ENCODE data around the gene CA11. TPM values are rescaled to one million over a fixed set of nuclear protein-coding genes. Genes with fewer than 3 reads are reported as not detected.

Gene CA11
- total and polyA plus RNA-seq, 3 experiments from 2014 or later = 8.3 to 13.0 (median 12.7) TPM

- Histone ChIP-seq H3K27me3 (ENCODE audit: insufficient read depth, low read length, poor library complexity, severe bottlenecking) (no peaks in the 10 kb centered on the region), H3K27ac (ENCODE audit: low read depth, low read length) (no peak overlapping the region), H3K9me3 (ENCODE audit: low read length) (no peaks in the 10 kb centered on the region), H3K4me3 (ENCODE audit: low read length) (no peak overlapping the region), H3K36me3 (ENCODE audit: insufficient read depth, low read length) (no peaks in the 10 kb centered on the region), H3K4me1 (ENCODE audit: insufficient read depth, low read length) (peaks cover 6% of the 10 kb centered on the region)
- POLR2A ChIA-PET = interaction anchor here (0.8 kb wide), 1 partner anchor 81 kb away, joined by 3 read pairs; no protein-coding TSS in a partner anchor
- H3K9me3 Mint-ChIP-seq = no peaks in the 10 kb centered on the region
- peak overlapping the region in 4 of 7 donors; percentile 10 to 58 (median 42) for H3K4me3 Mint-ChIP-seq
- peaks cover 0 to 4% of the 10 kb centered on the region in 2 donors for H3K27me3 Mint-ChIP-seq
- peaks cover 0 to 2% (median 0%) of the 10 kb centered on the region in 3 donors for H3K36me3 Mint-ChIP-seq
- DNase-seq = no peak
- peak overlapping the region in 7 of 8 donors; percentile 3 to 97 (median 70) for H3K27ac Mint-ChIP-seq
- H3K4me1 Mint-ChIP-seq = peaks cover 4 to 18% (median 5%) of the 10 kb centered on the region in 3 donors
- CTCF ChIA-PET = interaction anchor here (1.1 to 2.0 kb wide), 6 partner anchors 13 to 261 kb away, joined by 3 to 8 read pairs (median 5); no protein-coding TSS in a partner anchor
These were observed 50.8 kb downstream of the CA11 start for GRCh38 chr19:48595171-48595570.

GRCh38 chr19:48591021-48591420, 55.0 kb downstream of the CA11 start:
- peaks cover 8 to 18% (median 16%) of the 10 kb centered on the region in 3 donors for H3K4me1 Mint-ChIP-seq
- H3K36me3 Mint-ChIP-seq = peaks cover 0 to 2% (median 0%) of the 10 kb centered on the region in 3 donors
- CTCF ChIA-PET = interaction anchor here (11.2 kb wide), 1 partner anchor 84 kb away, joined by 152 read pairs; no protein-coding TSS in a partner anchor
- no peak overlapping the region for H3K27ac ChIP-seq (ENCODE audit: low read depth, low read length)
- H3K4me1 ChIP-seq (ENCODE audit: insufficient read depth, low read length) = peaks cover 6% of the 10 kb centered on the region
- H3K4me3 Mint-ChIP-seq = no peak overlapping the region
- no peaks in the 10 kb centered on the region for H3K9me3 ChIP-seq (ENCODE audit: low read length)
- POLR2A ChIA-PET = no interaction called here
- DNase-seq = no peak
- no peaks in the 10 kb centered on the region for H3K9me3 Mint-ChIP-seq
- H3K4me3 ChIP-seq (ENCODE audit: low read length) = no peak overlapping the region
- H3K36me3 ChIP-seq (ENCODE audit: insufficient read depth, low read length) = no peaks in the 10 kb centered on the region
- peak overlapping the region in 1 of 8 donors; percentile 32 for H3K27ac Mint-ChIP-seq
- peaks cover 2 to 5% of the 10 kb centered on the region in 2 donors for H3K27me3 Mint-ChIP-seq
- no peaks in the 10 kb centered on the region for H3K27me3 ChIP-seq (ENCODE audit: insufficient read depth, low read length, poor library complexity, severe bottlenecking)

- no peaks in the 10 kb centered on the region for H3K9me3 ChIP-seq (ENCODE audit: low read length)
- H3K27me3 Mint-ChIP-seq = peaks cover 2 to 10% of the 10 kb centered on the region in 2 donors
- H3K27ac ChIP-seq (ENCODE audit: low read depth, low read length) = no peak overlapping the region
- no peaks in the 10 kb centered on the region for H3K9me3 Mint-ChIP-seq
- ChIA-PET CTCF (interaction anchor here (0.7 to 11.2 kb wide), 13 partner anchors 9 to 256 kb away, joined by 3 to 152 read pairs (median 3); partner anchors contain the start of gene SPACA4), POLR2A (interaction anchor here (0.6 kb wide), 1 partner anchor 57 kb away, joined by 3 read pairs; no protein-coding TSS in a partner anchor)
- H3K36me3 Mint-ChIP-seq = no peaks in the 10 kb centered on the region
- peak overlapping the region in 5 of 8 donors; percentile 11 to 78 (median 48) for H3K27ac Mint-ChIP-seq
- peak; percentile 72 to 88 (median 80) for DNase-seq
- peak overlapping the region; percentile 52 for H3K4me3 ChIP-seq (ENCODE audit: low read length)
- H3K4me1 ChIP-seq (ENCODE audit: insufficient read depth, low read length) = peaks cover 6% of the 10 kb centered on the region
- no peaks in the 10 kb centered on the region for H3K36me3 ChIP-seq (ENCODE audit: insufficient read depth, low read length)
- peak overlapping the region; percentile 46 to 81 (median 65) for H3K4me3 Mint-ChIP-seq
- H3K27me3 ChIP-seq (ENCODE audit: insufficient read depth, low read length, poor library complexity, severe bottlenecking) = no peaks in the 10 kb centered on the region
- peaks cover 10 to 17% (median 15%) of the 10 kb centered on the region in 3 donors for H3K4me1 Mint-ChIP-seq
These were observed 57.2 kb downstream of the CA11 start for GRCh38 chr19:48588670-48589401.

Other genes with a start within 250 kb of the CA11 start
- 100 to 1,000 TPM; 105 to 107 TPM for gene GRWD1, start 200.2 kb downstream of the CA11 start, total RNA-seq
- 45.6 TPM for gene GRWD1, start 200.2 kb downstream of the CA11 start, polyA plus RNA-seq
- gene KCNJ14, start 190.6 kb downstream of the CA11 start, total RNA-seq = 1 to 10 TPM; 1.8 to 2.0 TPM
- 0.12 TPM for gene KCNJ14, start 190.6 kb downstream of the CA11 start, polyA plus RNA-seq
- 10 to 100 TPM; 30.7 to 33.3 TPM for gene CYTH2, start 176.8 kb downstream of the CA11 start, total RNA-seq
- 34.8 TPM for gene CYTH2, start 176.8 kb downstream of the CA11 start, polyA plus RNA-seq
- 1 to 10 TPM; 4.6 to 4.7 TPM for gene LMTK3, start 134.4 kb downstream of the CA11 start, total RNA-seq
- gene LMTK3, start 134.4 kb downstream of the CA11 start, polyA plus RNA-seq = not detected
- not detected for gene SULT2B1, start 94.0 kb downstream of the CA11 start, total RNA-seq
- not detected for gene SULT2B1, start 94.0 kb downstream of the CA11 start, polyA plus RNA-seq
- not detected for gene SPACA4, start 39.4 kb downstream of the CA11 start, total RNA-seq
- not detected for gene SPACA4, start 39.4 kb downstream of the CA11 start, polyA plus RNA-seq
- gene FAM83E, start 31.1 kb downstream of the CA11 start, total RNA-seq = 1 to 10 TPM; 3.7 to 5.4 TPM
- not detected for gene FAM83E, start 31.1 kb downstream of the CA11 start, polyA plus RNA-seq
- gene RPL18, start 27.0 kb downstream of the CA11 start, total RNA-seq = 1,000 to 10,000 TPM; 1,778 to 1,810 TPM
- 1,821 TPM for gene RPL18, start 27.0 kb downstream of the CA11 start, polyA plus RNA-seq
- gene SPHK2, start 26.7 kb downstream of the CA11 start, total RNA-seq = 10 to 100 TPM; 37.5 to 38.5 TPM
- 10.2 TPM for gene SPHK2, start 26.7 kb downstream of the CA11 start, polyA plus RNA-seq
- gene DBP, start 8.8 kb downstream of the CA11 start, total RNA-seq = 10 to 100 TPM; 10.9 to 12.1 TPM
- 84.1 TPM for gene DBP, start 8.8 kb downstream of the CA11 start, polyA plus RNA-seq
- under 1 TPM; 0.11 to 0.33 TPM for gene NTN5, start 26.8 kb upstream of the CA11 start, total RNA-seq
- not detected for gene NTN5, start 26.8 kb upstream of the CA11 start, polyA plus RNA-seq
- gene FUT2, start 49.8 kb upstream of the CA11 start, total RNA-seq = not detected
- 0.33 TPM for gene FUT2, start 49.8 kb upstream of the CA11 start, polyA plus RNA-seq
- under 1 TPM; 0.68 to 0.69 TPM for gene MAMSTR, start 73.5 kb upstream of the CA11 start, total RNA-seq
- gene MAMSTR, start 73.5 kb upstream of the CA11 start, polyA plus RNA-seq = 0.40 TPM
- gene RASIP1, start 94.4 kb upstream of the CA11 start, total RNA-seq = under 1 TPM; 0.20 to 0.22 TPM
- gene RASIP1, start 94.4 kb upstream of the CA11 start, polyA plus RNA-seq = 0.09 TPM
- not detected for gene IZUMO1, start 100.7 kb upstream of the CA11 start, total RNA-seq
- gene IZUMO1, start 100.7 kb upstream of the CA11 start, polyA plus RNA-seq = not detected
- under 1 TPM; 0.09 TPM for gene FUT1, start 106.5 kb upstream of the CA11 start, total RNA-seq
- not detected for gene FUT1, start 106.5 kb upstream of the CA11 start, polyA plus RNA-seq
- gene FGF21, start 109.3 kb upstream of the CA11 start, total RNA-seq = not detected
- not detected for gene FGF21, start 109.3 kb upstream of the CA11 start, polyA plus RNA-seq
- 10 to 100 TPM; 61.9 to 62.6 TPM for gene BCAT2, start 164.8 kb upstream of the CA11 start, total RNA-seq
- 31.8 TPM for gene BCAT2, start 164.8 kb upstream of the CA11 start, polyA plus RNA-seq
- gene HSD17B14, start 190.3 kb upstream of the CA11 start, total RNA-seq = under 1 TPM; 0.18 to 0.37 TPM
- gene HSD17B14, start 190.3 kb upstream of the CA11 start, polyA plus RNA-seq = 1.1 TPM
- 1 to 10 TPM; 2.5 to 4.1 TPM for gene PLEKHA4, start 222.4 kb upstream of the CA11 start, total RNA-seq
- gene PLEKHA4, start 222.4 kb upstream of the CA11 start, polyA plus RNA-seq = 2.7 TPM
- gene PPP1R15A, start 226.2 kb upstream of the CA11 start, total RNA-seq = 10 to 100 TPM; 67.1 to 69.3 TPM
- 159 TPM for gene PPP1R15A, start 226.2 kb upstream of the CA11 start, polyA plus RNA-seq

Measured in CD8-positive, alpha-beta memory T cell (primary cell).